ENCODE data around the gene GASK1A.
"Not testable (repeated sequence)": the region's sequence is repeated elsewhere in the genome, so short reads cannot be mapped to it uniquely, and the experiment has no call there.

Gene GASK1A

DNA sequence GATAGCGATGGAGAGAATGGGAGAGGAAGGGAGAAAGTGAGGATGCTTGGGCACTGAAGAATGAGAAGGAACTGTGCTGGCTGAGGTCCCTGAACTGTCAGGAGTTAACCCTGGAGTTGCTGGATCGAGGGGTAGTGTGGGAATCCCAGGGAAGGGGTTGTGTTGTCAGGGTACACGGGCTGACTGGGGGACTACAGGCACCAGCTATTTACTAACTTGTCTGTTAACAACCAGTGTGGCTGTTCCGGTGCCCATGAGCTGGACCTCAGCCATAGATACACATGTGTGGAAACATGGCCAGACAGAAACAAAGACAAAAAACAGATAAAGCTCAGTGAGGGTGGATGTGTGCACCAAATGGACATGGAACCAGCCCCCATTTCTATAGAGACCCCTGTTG lies 55.1 kb downstream of the GASK1A start:
- peaks cover 5 to 18% (median 12%) of the 10 kb centered on the region in 5 donors for H3K4me1 ChIP-seq (ENCODE audit: control insufficient read depth in 5 of 5, insufficient read depth in 5 of 5, low read length in 5 of 5)
- H3K9me3 ChIP-seq (ENCODE audit: control insufficient read depth in 5 of 5, low read length in 5 of 5), result no peaks in the 10 kb centered on the region
- no peaks in the 10 kb centered on the region for H3K36me3 ChIP-seq (ENCODE audit: control insufficient read depth in 5 of 5, insufficient read depth in 5 of 5, low read length in 5 of 5)
- H3K9ac ChIP-seq (ENCODE audit: low read length in 5 of 5), result no peak overlapping the region
- no peaks in the 10 kb centered on the region for H3K27me3 ChIP-seq (ENCODE audit: control insufficient read depth in 5 of 5, insufficient read depth in 4 of 5, low read length in 5 of 5)
- H3K4me3 ChIP-seq (ENCODE audit: low read depth in 1 of 5, low read length in 5 of 5), result no peak overlapping the region
- no peak overlapping the region for H3K27ac ChIP-seq (ENCODE audit: low read depth, low read length)

- H3K9me3 ChIP-seq (ENCODE audit: control insufficient read depth in 5 of 5, low read length in 5 of 5), result no peaks in the 10 kb centered on the region
- H3K4me3 ChIP-seq (ENCODE audit: low read depth in 1 of 5, low read length in 5 of 5), result no peak overlapping the region
- H3K36me3 ChIP-seq (ENCODE audit: control insufficient read depth in 5 of 5, insufficient read depth in 5 of 5, low read length in 5 of 5), result no peaks in the 10 kb centered on the region
- peaks cover 5 to 18% (median 12%) of the 10 kb centered on the region in 5 donors for H3K4me1 ChIP-seq (ENCODE audit: control insufficient read depth in 5 of 5, insufficient read depth in 5 of 5, low read length in 5 of 5)
- H3K27ac ChIP-seq (ENCODE audit: low read depth, low read length), result no peak overlapping the region
- no peaks in the 10 kb centered on the region for H3K27me3 ChIP-seq (ENCODE audit: control insufficient read depth in 5 of 5, insufficient read depth in 4 of 5, low read length in 5 of 5)
- H3K9ac ChIP-seq (ENCODE audit: low read length in 5 of 5), result no peak overlapping the region
These were observed 55.8 kb downstream of the GASK1A start for GRCh38 chr3:43034911-43035310.

GRCh38 chr3:43035801-43036365 lies 56.8 kb downstream of the GASK1A start:
- Histone ChIP-seq H3K9me3 (ENCODE audit: control insufficient read depth in 5 of 5, low read length in 5 of 5) (no peaks in the 10 kb centered on the region), H3K9ac (ENCODE audit: low read length in 5 of 5) (no peak overlapping the region), H3K4me1 (ENCODE audit: control insufficient read depth in 5 of 5, insufficient read depth in 5 of 5, low read length in 5 of 5) (peaks cover 5 to 12% (median 10%) of the 10 kb centered on the region in 5 donors), H3K36me3 (ENCODE audit: control insufficient read depth in 5 of 5, insufficient read depth in 5 of 5, low read length in 5 of 5) (no peaks in the 10 kb centered on the region), H3K4me3 (ENCODE audit: low read depth in 1 of 5, low read length in 5 of 5) (no peak overlapping the region), H3K27ac (ENCODE audit: low read depth, low read length) (no peak overlapping the region), H3K27me3 (ENCODE audit: control insufficient read depth in 5 of 5, insufficient read depth in 4 of 5, low read length in 5 of 5) (no peaks in the 10 kb centered on the region)

- Histone ChIP-seq H3K9me3 (ENCODE audit: control insufficient read depth in 5 of 5, low read length in 5 of 5) (no peaks in the 10 kb centered on the region), H3K27me3 (ENCODE audit: control insufficient read depth in 5 of 5, insufficient read depth in 4 of 5, low read length in 5 of 5) (no peaks in the 10 kb centered on the region), H3K4me3 (ENCODE audit: low read depth in 1 of 5, low read length in 5 of 5) (no peak overlapping the region), H3K36me3 (ENCODE audit: control insufficient read depth in 5 of 5, insufficient read depth in 5 of 5, low read length in 5 of 5) (no peaks in the 10 kb centered on the region), H3K4me1 (ENCODE audit: control insufficient read depth in 5 of 5, insufficient read depth in 5 of 5, low read length in 5 of 5) (peaks cover under 1 to 3% (median 2%) of the 10 kb centered on the region in 5 donors), H3K9ac (ENCODE audit: low read length in 5 of 5) (no peak overlapping the region), H3K27ac (ENCODE audit: low read depth, low read length) (no peak overlapping the region)
These were observed 57.7 kb downstream of the GASK1A start for GRCh38 chr3:43036621-43037423.

- Histone ChIP-seq H3K4me3 (ENCODE audit: low read depth in 1 of 5, low read length in 5 of 5) (no peak overlapping the region), H3K27me3 (ENCODE audit: control insufficient read depth in 5 of 5, insufficient read depth in 4 of 5, low read length in 5 of 5) (no peaks in the 10 kb centered on the region), H3K36me3 (ENCODE audit: control insufficient read depth in 5 of 5, insufficient read depth in 5 of 5, low read length in 5 of 5) (no peaks in the 10 kb centered on the region), H3K27ac (ENCODE audit: low read depth, low read length) (no peak overlapping the region), H3K9ac (ENCODE audit: low read length in 5 of 5) (no peak overlapping the region), H3K9me3 (ENCODE audit: control insufficient read depth in 5 of 5, low read length in 5 of 5) (no peaks in the 10 kb centered on the region), H3K4me1 (ENCODE audit: control insufficient read depth in 5 of 5, insufficient read depth in 5 of 5, low read length in 5 of 5) (no peaks in the 10 kb centered on the region)
These were observed 58.9 kb downstream of the GASK1A start for GRCh38 chr3:43038010-43038409.

DNA sequence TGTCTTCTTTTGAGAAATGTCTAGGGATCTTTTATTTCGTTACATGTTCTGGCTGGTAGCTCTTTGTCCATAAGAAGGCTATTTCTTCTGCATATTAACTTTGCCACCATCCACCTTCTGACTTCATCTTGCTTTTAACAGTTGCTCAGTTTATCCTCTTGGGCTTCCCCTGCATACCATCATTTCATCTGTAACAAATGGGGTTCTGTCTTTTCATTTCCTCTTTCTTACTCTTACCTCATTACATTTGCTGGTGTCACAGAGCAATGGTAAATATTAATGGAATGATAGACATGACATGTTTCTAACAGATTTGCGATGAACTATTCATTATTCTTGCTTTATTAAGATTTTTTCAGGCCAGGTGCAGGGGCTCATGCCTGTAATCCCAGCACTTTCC lies 62.4 kb downstream of the GASK1A start:
- no peaks in the 10 kb centered on the region for H3K4me1 ChIP-seq (ENCODE audit: control insufficient read depth in 5 of 5, insufficient read depth in 5 of 5, low read length in 5 of 5)
- H3K9me3 ChIP-seq (ENCODE audit: control insufficient read depth in 5 of 5, low read length in 5 of 5), result peaks cover 5 to 23% (median 14%) of the 10 kb centered on the region in 5 donors
- H3K27me3 ChIP-seq (ENCODE audit: control insufficient read depth in 5 of 5, insufficient read depth in 4 of 5, low read length in 5 of 5), result no peaks in the 10 kb centered on the region
- no peaks in the 10 kb centered on the region for H3K36me3 ChIP-seq (ENCODE audit: control insufficient read depth in 5 of 5, insufficient read depth in 5 of 5, low read length in 5 of 5)
- no peak overlapping the region for H3K27ac ChIP-seq (ENCODE audit: low read depth, low read length)
- H3K9ac ChIP-seq (ENCODE audit: low read length in 5 of 5), result no peak overlapping the region
- H3K4me3 ChIP-seq (ENCODE audit: low read depth in 1 of 5, low read length in 5 of 5), result no peak overlapping the region

- no peaks in the 10 kb centered on the region for H3K36me3 ChIP-seq (ENCODE audit: control insufficient read depth in 5 of 5, insufficient read depth in 5 of 5, low read length in 5 of 5)
- H3K9ac ChIP-seq (ENCODE audit: low read length in 5 of 5), result no peak overlapping the region
- H3K4me1 ChIP-seq (ENCODE audit: control insufficient read depth in 5 of 5, insufficient read depth in 5 of 5, low read length in 5 of 5), result no peaks in the 10 kb centered on the region
- peaks cover 5 to 32% (median 14%) of the 10 kb centered on the region in 5 donors for H3K9me3 ChIP-seq (ENCODE audit: control insufficient read depth in 5 of 5, low read length in 5 of 5)
- no peaks in the 10 kb centered on the region for H3K27me3 ChIP-seq (ENCODE audit: control insufficient read depth in 5 of 5, insufficient read depth in 4 of 5, low read length in 5 of 5)
- H3K4me3 ChIP-seq (ENCODE audit: low read depth in 1 of 5, low read length in 5 of 5), result no peak overlapping the region
- no peak overlapping the region for H3K27ac ChIP-seq (ENCODE audit: low read depth, low read length)
These were observed 64.1 kb downstream of the GASK1A start for GRCh38 chr3:43043071-43043766.

DNA sequence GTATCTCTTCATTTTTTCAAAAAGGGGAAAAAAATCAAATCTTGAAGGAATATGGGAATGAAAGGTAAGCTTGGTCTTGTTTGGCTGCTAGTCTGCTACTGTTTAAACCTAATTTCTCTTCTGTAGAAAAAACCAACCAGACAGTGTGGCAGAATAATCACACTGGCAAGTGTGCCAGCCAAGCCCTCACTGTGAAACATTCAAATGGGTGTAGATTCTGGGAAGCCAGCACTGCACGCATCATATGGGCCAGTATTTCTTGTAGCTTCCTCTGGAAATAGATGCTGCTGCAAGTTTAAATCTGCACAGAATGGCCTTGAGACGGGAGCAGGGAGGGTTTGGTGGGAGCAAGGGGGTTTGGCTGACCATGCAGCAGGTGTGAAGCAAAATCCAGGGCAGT lies 64.7 kb downstream of the GASK1A start:
- Histone ChIP-seq H3K27me3 (ENCODE audit: control insufficient read depth in 5 of 5, insufficient read depth in 4 of 5, low read length in 5 of 5) (no peaks in the 10 kb centered on the region), H3K36me3 (ENCODE audit: control insufficient read depth in 5 of 5, insufficient read depth in 5 of 5, low read length in 5 of 5) (no peaks in the 10 kb centered on the region), H3K9me3 (ENCODE audit: control insufficient read depth in 5 of 5, low read length in 5 of 5) (peaks cover 5 to 36% (median 17%) of the 10 kb centered on the region in 5 donors), H3K4me3 (ENCODE audit: low read depth in 1 of 5, low read length in 5 of 5) (peak overlapping the region in 1 of 5 donors; percentile 17), H3K27ac (ENCODE audit: low read depth, low read length) (no peak overlapping the region), H3K4me1 (ENCODE audit: control insufficient read depth in 5 of 5, insufficient read depth in 5 of 5, low read length in 5 of 5) (no peaks in the 10 kb centered on the region), H3K9ac (ENCODE audit: low read length in 5 of 5) (no peak overlapping the region)

DNA sequence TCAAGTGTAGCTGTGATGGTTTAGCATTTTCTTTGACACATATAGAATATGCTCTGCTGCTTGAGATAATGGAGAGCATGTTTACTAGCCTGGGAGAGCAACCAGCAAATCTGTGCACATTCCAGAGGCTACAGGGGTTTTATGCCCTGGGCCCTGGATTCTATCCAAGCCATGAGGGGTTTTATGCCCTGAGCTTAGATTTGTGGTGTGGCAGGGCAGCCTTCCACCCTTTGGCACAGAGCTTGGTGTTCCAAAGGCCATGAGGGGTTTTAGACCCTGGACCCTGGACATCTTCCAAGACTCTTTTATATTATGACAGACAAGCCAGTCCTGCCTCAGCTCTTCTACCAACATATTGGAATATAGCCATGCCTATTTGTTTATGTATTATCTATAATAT lies 66.0 kb downstream of the GASK1A start:
- not testable (repeated sequence) for H3K36me3 ChIP-seq (ENCODE audit: control insufficient read depth in 5 of 5, insufficient read depth in 5 of 5, low read length in 5 of 5); H3K4me1 ChIP-seq (ENCODE audit: control insufficient read depth in 5 of 5, insufficient read depth in 5 of 5, low read length in 5 of 5); H3K9ac ChIP-seq (ENCODE audit: low read length in 5 of 5); H3K27ac ChIP-seq (ENCODE audit: low read depth, low read length); H3K27me3 ChIP-seq (ENCODE audit: control insufficient read depth in 5 of 5, insufficient read depth in 4 of 5, low read length in 5 of 5)
- Histone ChIP-seq H3K4me3 (ENCODE audit: low read depth in 1 of 5, low read length in 5 of 5) (peak overlapping the region in 1 of 5 donors; percentile 25), H3K9me3 (ENCODE audit: control insufficient read depth in 5 of 5, low read length in 5 of 5) (peaks cover 5 to 41% (median 26%) of the 10 kb centered on the region in 5 donors)

DNA sequence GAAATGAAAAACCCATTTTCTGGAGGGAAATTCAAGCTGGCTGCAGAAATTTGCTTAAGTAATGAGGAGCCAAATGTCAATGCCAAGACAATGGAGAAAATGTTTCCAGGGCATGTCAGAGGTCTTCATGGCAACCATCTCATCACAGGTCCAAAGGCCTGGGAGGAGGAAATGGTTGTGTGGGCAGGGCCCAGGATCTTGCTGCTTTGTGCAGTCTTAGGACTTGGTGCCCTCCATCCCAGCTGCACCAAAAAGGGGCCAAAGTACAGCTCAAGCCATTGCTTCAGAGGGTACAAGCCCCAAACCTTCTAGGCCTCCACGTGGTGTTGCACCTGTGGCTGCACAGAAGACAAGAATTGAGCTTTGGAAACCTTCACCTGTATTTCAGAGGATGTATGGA lies 67.5 kb downstream of the GASK1A start:
- Histone ChIP-seq H3K27ac (ENCODE audit: low read depth, low read length) (no peak overlapping the region), H3K4me1 (ENCODE audit: control insufficient read depth in 5 of 5, insufficient read depth in 5 of 5, low read length in 5 of 5) (no peaks in the 10 kb centered on the region), H3K36me3 (ENCODE audit: control insufficient read depth in 5 of 5, insufficient read depth in 5 of 5, low read length in 5 of 5) (no peaks in the 10 kb centered on the region), H3K9me3 (ENCODE audit: control insufficient read depth in 5 of 5, low read length in 5 of 5) (peaks cover 14 to 51% (median 32%) of the 10 kb centered on the region in 5 donors), H3K4me3 (ENCODE audit: low read depth in 1 of 5, low read length in 5 of 5) (no peak overlapping the region), H3K27me3 (ENCODE audit: control insufficient read depth in 5 of 5, insufficient read depth in 4 of 5, low read length in 5 of 5) (no peaks in the 10 kb centered on the region), H3K9ac (ENCODE audit: low read length in 5 of 5) (no peak overlapping the region)

All from subcutaneous abdominal adipose tissue (tissue), 5 donors.